HepG2 (cell line): ENCODE data around the gene OGFOD3. TPM values are rescaled to one million over a fixed set of nuclear protein-coding genes. Genes with fewer than 3 reads are reported as not detected.
A peak's percentile ranks its signal among the peaks of the same experiment; 100 is the strongest.

ENCODE experiments used
- HMG20A ChIP-seq: IDR thresholded peaks from 2 replicates; pipeline ENCODE4 v1.6.1; 2016; ENCODE audit warnings: borderline replicate concordance
- HNRNPL ChIP-seq: fragments of 200-400 bp; formaldehyde crosslinking; IDR thresholded peaks from 2 replicates; pipeline ENCODE4 v1.6.1; 2017; ENCODE audit warnings: mild to moderate bottlenecking, low read depth, low read length
- KMT2A ChIP-seq: sonication (generic); formaldehyde crosslinking; IDR thresholded peaks from 2 replicates; pipeline ENCODE4 v1.4.0; 2020; ENCODE audit warnings: missing genetic modification reagents
- MAF1 ChIP-seq: sonication (generic); formaldehyde crosslinking; IDR thresholded peaks from 2 replicates; pipeline ENCODE4 v1.5.0; 2020; ENCODE audit warnings: missing genetic modification reagents, borderline replicate concordance
- NFE2 ChIP-seq: sonication (generic); formaldehyde crosslinking; IDR thresholded peaks from 2 replicates; pipeline ENCODE4 v1.4.0; 2020; ENCODE audit warnings: missing genetic modification reagents
- NFE2L1 ChIP-seq: sonication (generic); formaldehyde crosslinking; IDR thresholded peaks from 2 replicates; pipeline ENCODE4 v1.4.0; 2020; ENCODE audit warnings: missing genetic modification reagents, mild to moderate bottlenecking, borderline replicate concordance
- NFKBIZ ChIP-seq: IDR thresholded peaks from 2 replicates; pipeline ENCODE4 v1.6.1; 2018; ENCODE audit warnings: missing genetic modification reagents, missing compliant biosample characterization
- RNF2 ChIP-seq: fragments of 450-650 bp; conservative IDR thresholded peaks from 2 replicates; pipeline ENCODE4 v1.6.1; 2016; ENCODE audit warnings: low read depth
- ZBTB42 ChIP-seq: sonication (generic); formaldehyde crosslinking; IDR thresholded peaks from 2 replicates; pipeline ENCODE4 v1.5.0; 2020; ENCODE audit warnings: mild to moderate bottlenecking, missing genetic modification reagents
- ZNF383 ChIP-seq: sonication (generic); formaldehyde crosslinking; IDR thresholded peaks from 2 replicates; pipeline ENCODE4 v1.4.0; 2020; ENCODE audit warnings: missing genetic modification reagents, mild to moderate bottlenecking, borderline replicate concordance
- ZNF772 ChIP-seq: sonication (generic); formaldehyde crosslinking; IDR thresholded peaks from 2 replicates; pipeline ENCODE4 v1.5.0; 2020; ENCODE audit warnings: mild to moderate bottlenecking, missing genetic modification reagents
- ZSCAN9 ChIP-seq: IDR thresholded peaks from 2 replicates; pipeline ENCODE4 v1.6.1; 2016; ENCODE audit warnings: borderline replicate concordance
- polyA plus RNA-seq, 8 experiments: library from polyadenylated mRNA; depleted of rRNA in 3 of 8; stranded (reverse) in 7 of 8; unstranded in 1 of 8; fragments of >200 nt; fragmentation: Illumina TruSeq in 4 of 8; extraction: Trizol in 4 of 8; gene quantifications; 2 replicates each; pipeline versions ENCODE4 v1.2.1 to v1.2.3, GENCODE V29; 2011 to 2016; ENCODE audit warnings: low read depth in 4 of 8, missing spikeins in 1 of 8, mixed read lengths in 1 of 8; ENCODE audit not compliant: insufficient read depth in 1 of 8
- total RNA-seq, 5 experiments: library from RNA; depleted of rRNA; stranded (reverse); fragments of >200 nt; fragmentation: Illumina TruSeq; extraction: Trizol; gene quantifications; 2 replicates each; pipeline ENCODE4 v1.2.3, GENCODE V29; 2016; ENCODE audit warnings: low read depth in 1 of 5
- TF ChIP-seq, protein P1 (sequence below): IDR thresholded peaks from 2 replicates; pipeline ENCODE4 v1.6.1; 2016; ENCODE audit warnings: missing compliant biosample characterization, missing genetic modification reagents, borderline replicate concordance
- TF ChIP-seq, protein P2 (sequence below): sonication (generic); formaldehyde crosslinking; IDR thresholded peaks from 2 replicates; pipeline ENCODE4 v1.8.0; 2022; ENCODE audit warnings: low read depth, missing genetic modification reagents
- TF ChIP-seq, protein P3 (sequence below): sonication (generic); formaldehyde crosslinking; IDR thresholded peaks from 2 replicates; pipeline ENCODE4 v1.5.0; 2020; ENCODE audit warnings: missing genetic modification reagents
- TF ChIP-seq, protein P4 (sequence below): sonication (generic); formaldehyde crosslinking; IDR thresholded peaks from 2 replicates; pipeline ENCODE4 v1.4.0; 2020; ENCODE audit warnings: mild to moderate bottlenecking, missing genetic modification reagents
- TF ChIP-seq, protein P5 (sequence below): sonication (generic); formaldehyde crosslinking; IDR thresholded peaks from 2 replicates; pipeline ENCODE4 v1.9.0; 2021; ENCODE audit warnings: mild to moderate bottlenecking, missing genetic modification reagents

The OGFOD3 gene
- total and polyA plus RNA-seq, 2 of the 13 experiments (the other 11 are each of a cell fraction or from before 2014, with no cell fraction given) = 40.0 to 42.1 TPM

DNA sequence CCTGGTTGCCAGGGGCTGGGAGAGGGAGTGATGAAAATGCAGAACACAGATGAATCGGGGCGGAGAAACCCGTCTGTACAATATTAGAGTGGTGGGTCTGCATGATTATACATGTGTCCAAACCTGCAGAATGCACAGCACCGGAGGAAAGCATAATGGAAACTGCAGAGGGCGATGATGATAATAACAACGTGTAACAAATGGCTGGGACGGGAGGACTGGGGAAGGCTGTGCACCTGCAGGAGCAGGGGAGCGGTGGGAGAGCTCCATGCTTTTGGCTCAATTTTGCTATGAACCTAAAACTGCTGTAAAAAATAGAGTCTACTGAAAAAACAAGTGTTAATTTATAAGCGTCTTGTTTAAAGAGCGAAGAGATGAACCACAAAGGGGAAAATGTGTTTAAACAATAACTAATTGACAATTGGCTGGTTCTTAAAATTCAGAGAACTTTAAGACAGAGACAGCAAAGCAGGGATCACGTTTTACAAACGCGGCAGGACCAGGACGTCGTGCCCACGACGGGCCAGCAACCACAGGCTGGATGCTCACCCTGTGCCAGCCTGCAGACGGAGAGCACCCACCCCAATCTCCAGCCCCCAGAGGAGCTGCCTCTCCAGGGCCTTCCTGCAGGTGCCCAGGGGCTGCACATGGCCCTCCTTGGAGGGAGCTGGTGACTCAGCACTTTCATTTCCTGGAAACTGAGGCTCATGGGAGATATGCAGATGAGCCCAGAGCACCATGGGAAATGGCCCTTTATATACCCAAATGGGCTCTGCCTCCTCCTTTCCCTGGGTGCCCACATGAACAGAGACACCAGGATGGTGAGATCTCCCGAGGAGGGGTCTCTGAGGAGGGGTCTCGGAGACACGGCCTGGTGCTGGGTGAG lies 59.7 kb downstream of the OGFOD3 start, which contains the start of gene TEX19 (continued):
- TF ChIP-seq ZNF772 (CRISPR knock-in tag) = peak; percentile 73; the same call in 1 of the 2 replicates
- TF ChIP-seq HNRNPL = 0 out of 2 replicates have a peak, but pooled peaks have one; percentile 58
- TF ChIP-seq ZNF383 (CRISPR knock-in tag) = no peak
- TF ChIP-seq NFKBIZ (CRISPR knock-in tag) = 0 out of 2 replicates have a peak, but pooled peaks have one; percentile 21
- TF ChIP-seq ZSCAN9 (CRISPR knock-in tag) = no peak
- no peak for TF ChIP-seq HMG20A (CRISPR knock-in tag)
- TF ChIP-seq RNF2 = peak; percentile 89
- TF ChIP-seq, protein P1, sequence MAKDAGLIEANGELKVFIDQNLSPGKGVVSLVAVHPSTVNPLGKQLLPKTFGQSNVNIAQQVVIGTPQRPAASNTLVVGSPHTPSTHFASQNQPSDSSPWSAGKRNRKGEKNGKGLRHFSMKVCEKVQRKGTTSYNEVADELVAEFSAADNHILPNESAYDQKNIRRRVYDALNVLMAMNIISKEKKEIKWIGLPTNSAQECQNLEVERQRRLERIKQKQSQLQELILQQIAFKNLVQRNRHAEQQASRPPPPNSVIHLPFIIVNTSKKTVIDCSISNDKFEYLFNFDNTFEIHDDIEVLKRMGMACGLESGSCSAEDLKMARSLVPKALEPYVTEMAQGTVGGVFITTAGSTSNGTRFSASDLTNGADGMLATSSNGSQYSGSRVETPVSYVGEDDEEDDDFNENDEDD = peak; percentile 70; the same call in 1 of the 2 replicates
- TF ChIP-seq NFE2L1 (CRISPR knock-in tag) = peak; percentile 99
- TF ChIP-seq MAF1 (CRISPR knock-in tag) = no peak
- 0 out of 2 replicates have a peak, but pooled peaks have one; percentile 27 for TF ChIP-seq KMT2A (CRISPR knock-in tag)
- TF ChIP-seq, protein P2, sequence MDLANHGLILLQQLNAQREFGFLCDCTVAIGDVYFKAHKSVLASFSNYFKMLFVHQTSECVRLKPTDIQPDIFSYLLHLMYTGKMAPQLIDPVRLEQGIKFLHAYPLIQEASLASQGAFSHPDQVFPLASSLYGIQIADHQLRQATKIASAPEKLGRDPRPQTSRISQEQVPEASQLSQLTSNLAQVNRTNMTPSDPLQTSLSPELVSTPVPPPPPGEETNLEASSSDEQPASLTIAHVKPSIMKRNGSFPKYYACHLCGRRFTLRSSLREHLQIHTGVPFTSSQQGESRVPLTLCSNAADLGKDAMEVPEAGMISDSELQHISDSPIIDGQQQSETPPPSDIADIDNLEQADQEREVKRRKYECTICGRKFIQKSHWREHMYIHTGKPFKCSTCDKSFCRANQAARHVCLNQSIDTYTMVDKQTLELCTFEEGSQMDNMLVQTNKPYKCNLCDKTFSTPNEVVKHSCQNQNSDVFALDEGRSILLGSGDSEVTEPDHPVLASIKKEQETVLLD (CRISPR knock-in tag) = no peak
- TF ChIP-seq ZBTB42 (CRISPR knock-in tag) = no peak
- TF ChIP-seq, protein P3, sequence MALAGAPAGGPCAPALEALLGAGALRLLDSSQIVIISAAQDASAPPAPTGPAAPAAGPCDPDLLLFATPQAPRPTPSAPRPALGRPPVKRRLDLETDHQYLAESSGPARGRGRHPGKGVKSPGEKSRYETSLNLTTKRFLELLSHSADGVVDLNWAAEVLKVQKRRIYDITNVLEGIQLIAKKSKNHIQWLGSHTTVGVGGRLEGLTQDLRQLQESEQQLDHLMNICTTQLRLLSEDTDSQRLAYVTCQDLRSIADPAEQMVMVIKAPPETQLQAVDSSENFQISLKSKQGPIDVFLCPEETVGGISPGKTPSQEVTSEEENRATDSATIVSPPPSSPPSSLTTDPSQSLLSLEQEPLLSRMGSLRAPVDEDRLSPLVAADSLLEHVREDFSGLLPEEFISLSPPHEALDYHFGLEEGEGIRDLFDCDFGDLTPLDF = no peak
- TF ChIP-seq, protein P4, sequence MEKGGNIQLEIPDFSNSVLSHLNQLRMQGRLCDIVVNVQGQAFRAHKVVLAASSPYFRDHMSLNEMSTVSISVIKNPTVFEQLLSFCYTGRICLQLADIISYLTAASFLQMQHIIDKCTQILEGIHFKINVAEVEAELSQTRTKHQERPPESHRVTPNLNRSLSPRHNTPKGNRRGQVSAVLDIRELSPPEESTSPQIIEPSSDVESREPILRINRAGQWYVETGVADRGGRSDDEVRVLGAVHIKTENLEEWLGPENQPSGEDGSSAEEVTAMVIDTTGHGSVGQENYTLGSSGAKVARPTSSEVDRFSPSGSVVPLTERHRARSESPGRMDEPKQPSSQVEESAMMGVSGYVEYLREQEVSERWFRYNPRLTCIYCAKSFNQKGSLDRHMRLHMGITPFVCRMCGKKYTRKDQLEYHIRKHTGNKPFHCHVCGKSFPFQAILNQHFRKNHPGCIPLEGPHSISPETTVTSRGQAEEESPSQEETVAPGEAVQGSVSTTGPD = no peak
- TF ChIP-seq NFE2 (CRISPR knock-in tag) = peak; percentile 88
- TF ChIP-seq, protein P5, sequence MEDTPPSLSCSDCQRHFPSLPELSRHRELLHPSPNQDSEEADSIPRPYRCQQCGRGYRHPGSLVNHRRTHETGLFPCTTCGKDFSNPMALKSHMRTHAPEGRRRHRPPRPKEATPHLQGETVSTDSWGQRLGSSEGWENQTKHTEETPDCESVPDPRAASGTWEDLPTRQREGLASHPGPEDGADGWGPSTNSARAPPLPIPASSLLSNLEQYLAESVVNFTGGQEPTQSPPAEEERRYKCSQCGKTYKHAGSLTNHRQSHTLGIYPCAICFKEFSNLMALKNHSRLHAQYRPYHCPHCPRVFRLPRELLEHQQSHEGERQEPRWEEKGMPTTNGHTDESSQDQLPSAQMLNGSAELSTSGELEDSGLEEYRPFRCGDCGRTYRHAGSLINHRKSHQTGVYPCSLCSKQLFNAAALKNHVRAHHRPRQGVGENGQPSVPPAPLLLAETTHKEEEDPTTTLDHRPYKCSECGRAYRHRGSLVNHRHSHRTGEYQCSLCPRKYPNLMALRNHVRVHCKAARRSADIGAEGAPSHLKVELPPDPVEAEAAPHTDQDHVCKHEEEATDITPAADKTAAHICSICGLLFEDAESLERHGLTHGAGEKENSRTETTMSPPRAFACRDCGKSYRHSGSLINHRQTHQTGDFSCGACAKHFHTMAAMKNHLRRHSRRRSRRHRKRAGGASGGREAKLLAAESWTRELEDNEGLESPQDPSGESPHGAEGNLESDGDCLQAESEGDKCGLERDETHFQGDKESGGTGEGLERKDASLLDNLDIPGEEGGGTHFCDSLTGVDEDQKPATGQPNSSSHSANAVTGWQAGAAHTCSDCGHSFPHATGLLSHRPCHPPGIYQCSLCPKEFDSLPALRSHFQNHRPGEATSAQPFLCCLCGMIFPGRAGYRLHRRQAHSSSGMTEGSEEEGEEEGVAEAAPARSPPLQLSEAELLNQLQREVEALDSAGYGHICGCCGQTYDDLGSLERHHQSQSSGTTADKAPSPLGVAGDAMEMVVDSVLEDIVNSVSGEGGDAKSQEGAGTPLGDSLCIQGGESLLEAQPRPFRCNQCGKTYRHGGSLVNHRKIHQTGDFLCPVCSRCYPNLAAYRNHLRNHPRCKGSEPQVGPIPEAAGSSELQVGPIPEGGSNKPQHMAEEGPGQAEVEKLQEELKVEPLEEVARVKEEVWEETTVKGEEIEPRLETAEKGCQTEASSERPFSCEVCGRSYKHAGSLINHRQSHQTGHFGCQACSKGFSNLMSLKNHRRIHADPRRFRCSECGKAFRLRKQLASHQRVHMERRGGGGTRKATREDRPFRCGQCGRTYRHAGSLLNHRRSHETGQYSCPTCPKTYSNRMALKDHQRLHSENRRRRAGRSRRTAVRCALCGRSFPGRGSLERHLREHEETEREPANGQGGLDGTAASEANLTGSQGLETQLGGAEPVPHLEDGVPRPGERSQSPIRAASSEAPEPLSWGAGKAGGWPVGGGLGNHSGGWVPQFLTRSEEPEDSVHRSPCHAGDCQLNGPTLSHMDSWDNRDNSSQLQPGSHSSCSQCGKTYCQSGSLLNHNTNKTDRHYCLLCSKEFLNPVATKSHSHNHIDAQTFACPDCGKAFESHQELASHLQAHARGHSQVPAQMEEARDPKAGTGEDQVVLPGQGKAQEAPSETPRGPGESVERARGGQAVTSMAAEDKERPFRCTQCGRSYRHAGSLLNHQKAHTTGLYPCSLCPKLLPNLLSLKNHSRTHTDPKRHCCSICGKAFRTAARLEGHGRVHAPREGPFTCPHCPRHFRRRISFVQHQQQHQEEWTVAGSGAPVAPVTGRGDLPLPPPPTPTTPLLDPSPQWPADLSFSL (CRISPR knock-in tag) = no peak
